H1 (cell line): Measurements from ENCODE around the gene ILKAP. TPM values are rescaled to one million over a fixed set of nuclear protein-coding genes. Genes with fewer than 3 reads are reported as not detected.

ENCODE experiments used
- CTCF ChIA-PET: fragments of 300-600 bp; sonication (Branson Sonifier 250); formaldehyde crosslinking; loops from one replicate; lab custom pipeline; 2021; ENCODE audit not compliant: partially characterized antibody; lab: Charles Lee
- POLR2A ChIA-PET: fragments of 300-600 bp; sonication (Branson Sonifier 250); formaldehyde crosslinking; loops from one replicate; lab custom pipeline; 2021; ENCODE audit warnings: inconsistent platforms; ENCODE audit not compliant: partially characterized antibody; lab: Charles Lee
- DNase-seq, 2 experiments: peaks; one replicate each; pipeline versions ENCODE4 v3.0.0 to v3.0.0-alpha.2; 2010 to 2022; ENCODE audit warnings: low spot score in 2 of 2, low read depth in 1 of 2, mixed read lengths in 1 of 2
- FAIRE-seq: peaks from 2 replicates; lab custom pipeline; 2011; peaks lifted over from hg19 to GRCh38; lab: Jason Lieb, UNC
- H2AFZ ChIP-seq: 2 replicates; pipeline ENCODE4 v1.8.1; 2012; ENCODE audit warnings: low read length, inconsistent platforms
- H2AK5ac ChIP-seq: 2 replicates; pipeline ENCODE4 v1.6.1; 2013; ENCODE audit warnings: low read depth, low read length
- H2BK120ac ChIP-seq: replicated peaks from 2 replicates; pipeline ENCODE3; 2013; ENCODE audit warnings: low read depth, low read length, inconsistent platforms
- H2BK12ac ChIP-seq: 2 replicates; pipeline ENCODE4 v1.6.1; 2013; ENCODE audit warnings: low read depth, low read length
- H2BK15ac ChIP-seq: 2 replicates; pipeline ENCODE4 v1.6.1; 2013; ENCODE audit warnings: low read length
- H2BK20ac ChIP-seq: 2 replicates; pipeline ENCODE4 v1.6.1; 2013; ENCODE audit warnings: low read length
- H2BK5ac ChIP-seq: 2 replicates; pipeline ENCODE4 v1.6.1; 2013; ENCODE audit warnings: low read depth, low read length
- H3K14ac ChIP-seq: 2 replicates; pipeline ENCODE4 v1.6.1; 2013; ENCODE audit warnings: inconsistent platforms; ENCODE audit not compliant: insufficient read length
- H3K18ac ChIP-seq: 2 replicates; pipeline ENCODE4 v1.6.1; 2013; ENCODE audit warnings: low read length; ENCODE audit errors: extremely low read depth
- H3K23ac ChIP-seq: 2 replicates; pipeline ENCODE4 v1.6.1; 2013; ENCODE audit warnings: inconsistent platforms; ENCODE audit not compliant: insufficient read length
- H3K23me2 ChIP-seq: 2 replicates; pipeline ENCODE4 v1.6.1; 2013; ENCODE audit warnings: low read depth, low read length
- H3K27ac ChIP-seq: 2 replicates; pipeline ENCODE4 v1.6.1; 2011; ENCODE audit warnings: low read depth, low read length, inconsistent platforms
- H3K27me3 ChIP-seq, 4 experiments: replicated peaks in 1 of 4; 1 replicate in 1 of 4; 2 replicates in 3 of 4; pipeline versions ENCODE4 v1.6.1 to v1.8.1; 2011 to 2013; ENCODE audit warnings: low read length in 3 of 4, mild to moderate bottlenecking in 3 of 4, inconsistent platforms in 2 of 4, mixed read lengths in 2 of 4, moderate library complexity in 1 of 4; ENCODE audit not compliant: control insufficient read depth in 3 of 4, insufficient read depth in 3 of 4; ENCODE audit errors: extremely low read depth in 1 of 4
- H3K36me3 ChIP-seq, 4 experiments: 2 replicates each; pipeline versions ENCODE4 v1.6.1 to v1.8.1; 2011 to 2013; ENCODE audit warnings: mild to moderate bottlenecking in 4 of 4, low read length in 3 of 4, moderate library complexity in 2 of 4, control low read depth in 1 of 4, inconsistent platforms in 1 of 4; ENCODE audit not compliant: insufficient read depth in 4 of 4, control insufficient read depth in 2 of 4
- H3K4ac ChIP-seq: replicated peaks from 2 replicates; pipeline ENCODE3; 2013; ENCODE audit warnings: low read length, low read depth, mixed read lengths, inconsistent platforms; ENCODE audit not compliant: insufficient read length
- H3K4me1 ChIP-seq, 4 experiments: replicated peaks in 1 of 4; 1 replicate in 1 of 4; 2 replicates in 3 of 4; pipeline versions ENCODE4 v1.6.1 to v1.8.1; 2011 to 2013; ENCODE audit warnings: low read length in 3 of 4, inconsistent platforms in 2 of 4, mixed read lengths in 1 of 4; ENCODE audit not compliant: insufficient read depth in 4 of 4, control insufficient read depth in 3 of 4
- H3K4me2 ChIP-seq, 2 experiments: 2 replicates each; pipeline versions ENCODE4 v1.6.1 to v1.8.1; 2011 to 2013; ENCODE audit warnings: low read depth in 2 of 2, low read length in 2 of 2, control low read depth in 1 of 2, inconsistent platforms in 1 of 2, mild to moderate bottlenecking in 1 of 2; ENCODE audit not compliant: insufficient read depth in 1 of 2
- H3K4me3 ChIP-seq, 4 experiments: fragments of 200-600, 300-600 bp in 1 of 4; sonication (generic), shearing (Covaris generic), sonication (Bioruptor Twin) in 1 of 4; 2 replicates each; pipeline versions ENCODE4 v1.5.1 to v1.8.1; 2011 to 2016; ENCODE audit warnings: low read length in 4 of 4, low read depth in 3 of 4, control low read depth in 2 of 4, inconsistent platforms in 2 of 4, mild to moderate bottlenecking in 2 of 4, mixed read lengths in 1 of 4, moderate library complexity in 1 of 4; ENCODE audit not compliant: insufficient read depth in 2 of 4; ENCODE audit errors: extremely low read depth in 1 of 4
- H3K56ac ChIP-seq: replicated peaks from 2 replicates; pipeline ENCODE3; 2013; ENCODE audit warnings: low read depth, mild to moderate bottlenecking, mixed read lengths, low read length, inconsistent platforms; ENCODE audit not compliant: insufficient read length
- H3K79me1 ChIP-seq: 2 replicates; pipeline ENCODE4 v1.6.1; 2013; ENCODE audit warnings: low read depth, low read length, control low read depth
- H3K79me2 ChIP-seq, 2 experiments: 2 replicates each; pipeline versions ENCODE4 v1.6.1 to v1.8.1; 2012 to 2013; ENCODE audit warnings: low read length in 2 of 2, mild to moderate bottlenecking in 2 of 2, inconsistent platforms in 1 of 2; ENCODE audit not compliant: insufficient read depth in 2 of 2, control insufficient read depth in 1 of 2
- H3K9ac ChIP-seq, 4 experiments: replicated peaks in 1 of 4; 1 replicate in 1 of 4; 2 replicates in 3 of 4; pipeline versions ENCODE4 v1.6.1 to v1.8.1; 2011 to 2013; ENCODE audit warnings: low read depth in 3 of 4, low read length in 3 of 4, control low read depth in 2 of 4, mild to moderate bottlenecking in 2 of 4, moderate library complexity in 2 of 4, inconsistent platforms in 1 of 4; ENCODE audit errors: extremely low read depth in 1 of 4
- H3K9me3 ChIP-seq, 2 experiments: 2 replicates each; pipeline versions ENCODE4 v1.6.1 to v1.8.1; 2012 to 2013; ENCODE audit warnings: mild to moderate bottlenecking in 2 of 2, moderate library complexity in 2 of 2, control low read depth in 1 of 2, inconsistent platforms in 1 of 2, low read depth in 1 of 2, low read length in 1 of 2, mixed read lengths in 1 of 2; ENCODE audit not compliant: insufficient read depth in 2 of 2
- H4K20me1 ChIP-seq, 2 experiments: replicated peaks in 1 of 2; 2 replicates each; pipeline versions ENCODE3 to v1.8.1; 2011 to 2013; ENCODE audit warnings: inconsistent platforms in 2 of 2, low read length in 2 of 2, mild to moderate bottlenecking in 1 of 2; ENCODE audit not compliant: insufficient read depth in 2 of 2, control insufficient read depth in 1 of 2
- H4K5ac ChIP-seq: 2 replicates; pipeline ENCODE4 v1.6.1; 2013; ENCODE audit warnings: low read length, low read depth, mixed read lengths, inconsistent platforms; ENCODE audit not compliant: insufficient read length
- H4K8ac ChIP-seq: 2 replicates; pipeline ENCODE4 v1.8.0; 2013; ENCODE audit warnings: mild to moderate bottlenecking, moderate library complexity, low read length, inconsistent platforms; ENCODE audit not compliant: insufficient read depth; ENCODE audit errors: extremely low read depth
- H4K91ac ChIP-seq: replicated peaks from 2 replicates; pipeline ENCODE3; 2013; ENCODE audit warnings: low read length, mixed read lengths, inconsistent platforms; ENCODE audit not compliant: insufficient read length
- CREB1 ChIP-seq: IDR thresholded peaks from 2 replicates; pipeline ENCODE4 v1.6.1; 2012; ENCODE audit warnings: inconsistent platforms
- NANOG ChIP-seq: IDR thresholded peaks from 2 replicates; pipeline ENCODE4 v1.6.1; 2011; ENCODE audit warnings: low read length, low read depth, mild to moderate bottlenecking, inconsistent platforms; ENCODE audit not compliant: insufficient read depth, poor library complexity, severe bottlenecking
- PHF8 ChIP-seq: fragments of 200-600 bp; sonication (generic); conservative IDR thresholded peaks from 2 replicates; pipeline ENCODE4 v1.7.1; 2012; ENCODE audit warnings: low read depth, mild to moderate bottlenecking, inconsistent platforms, low read length, moderate library complexity
- RAD21 ChIP-seq, 2 experiments: IDR thresholded peaks in 1 of 2; conservative IDR thresholded peaks in 1 of 2; 2 replicates each; pipeline ENCODE4 v1.6.1; 2011; ENCODE audit warnings: low read depth in 2 of 2, low read length in 2 of 2, improper control_type of control experiment in 1 of 2, inconsistent platforms in 1 of 2, mild to moderate bottlenecking in 1 of 2, moderate library complexity in 1 of 2
- RNF2 ChIP-seq: fragments of 200-900, 300-1000 bp; sonication (generic); IDR thresholded peaks from 2 replicates; pipeline ENCODE4 v1.7.1; 2016; ENCODE audit warnings: borderline replicate concordance, low read depth, mild to moderate bottlenecking, antibody characterized with exemption, low read length; ENCODE audit not compliant: poor library complexity, severe bottlenecking; ENCODE audit errors: missing control alignments
- SIN3A ChIP-seq, 2 experiments: IDR thresholded peaks in 1 of 2; conservative IDR thresholded peaks in 1 of 2; 2 replicates each; pipeline ENCODE4 v1.6.1; 2011 to 2012; ENCODE audit warnings: low read length in 2 of 2, improper control_type of control experiment in 1 of 2, low read depth in 1 of 2, mild to moderate bottlenecking in 1 of 2
- SIRT6 ChIP-seq: IDR thresholded peaks from one replicate; pipeline ENCODE4 v1.7.1; 2012; ENCODE audit warnings: low read length, inconsistent platforms
- WGBS, 2 experiments: shearing (Covaris generic) in 1 of 2; methylation state at CpG; one replicate each; pipeline versions ENCODE4 v1.1.6 to v1.1.7; 2013 to 2015; ENCODE audit warnings: low lambda C conversion rate in 2 of 2, mixed read lengths in 2 of 2, inconsistent platforms in 1 of 2, low coverage in 1 of 2, missing lambda C conversion rate in 1 of 2; ENCODE audit not compliant: insufficient replicate concordance in 2 of 2, insufficient coverage in 1 of 2, insufficient read length in 1 of 2; ENCODE audit errors: extremely low coverage in 1 of 2, missing lambda C conversion rate in 1 of 2; 5-methylcytosine and 5-hydroxymethylcytosine counted together
- polyA plus RNA-seq, 7 experiments: library from polyadenylated mRNA; depleted of rRNA in 3 of 7; stranded (reverse) in 5 of 7; unstranded in 2 of 7; fragments of >200 nt in 5 of 7; fragments of 200-250 nt in 2 of 7; gene quantifications; 1 replicate in 5 of 7; 2 replicates in 1 of 7; 4 replicates in 1 of 7; pipeline versions ENCODE4 v1.2.1 to v1.2.3, GENCODE V29; 2011 to 2013; ENCODE audit warnings: missing spikeins in 2 of 7, mixed read lengths in 2 of 7
- total RNA-seq: library from RNA; stranded (reverse); fragmentation: NEBNext Ultra II Directional; extraction: Animal tissue kit (Norgen Biotek cat#: 25700); gene quantifications from 2 replicates; pipeline ENCODE4 v1.2.1, GENCODE V29; 2021

ILKAP gene
- total and polyA plus RNA-seq, 2 of the 8 experiments (the other 6 are each of a cell fraction or from before 2014, with no cell fraction given): 23.5 to 33.8 TPM

- Histone ChIP-seq H4K8ac (no peak overlapping the region; the same call in 1 of the 2 replicates), H2BK20ac (no peak overlapping the region), H2BK5ac (no peak overlapping the region), H3K4me2 (no peak overlapping the region), H3K4me3 (no peak overlapping the region), H3K27me3 (no peaks in the 10 kb centered on the region), H3K23ac (no peak overlapping the region), H4K5ac (no peak overlapping the region), H3K36me3 (no peaks in the 10 kb centered on the region), H2AK5ac (no peak overlapping the region), H3K9ac (no peak overlapping the region), H4K91ac (no peak overlapping the region), H3K9me3 (no peaks in the 10 kb centered on the region), H3K27ac (no peak overlapping the region), H3K4me1 (no peaks in the 10 kb centered on the region), H3K79me2 (no peaks in the 10 kb centered on the region), H3K18ac (no peak overlapping the region), H2BK120ac (no peak overlapping the region), H3K56ac (no peak overlapping the region), H3K14ac (no peak overlapping the region), H2BK15ac (no peak overlapping the region), H3K4ac (no peak overlapping the region), H2AFZ (no peak overlapping the region), H4K20me1 (no peaks in the 10 kb centered on the region), H2BK12ac (no peak overlapping the region), H3K23me2 (no peaks in the 10 kb centered on the region), H3K79me1 (no peaks in the 10 kb centered on the region)
- WGBS, 2 experiments: 92% methylated on average over 13 of the region's 13 CpGs; no CpG with 5 or more reads in 1 of the 2 experiments
- no peak for DNase-seq
- FAIRE-seq: no peak
- ChIA-PET CTCF (interaction anchor here (0.6 to 7.1 kb wide), 14 partner anchors 10 to 1884 kb away, joined by 3 to 72 read pairs (median 4); no protein-coding TSS in a partner anchor), POLR2A (interaction anchor here (1.4 to 1.7 kb wide), 2 partner anchors 14 to 38 kb away, joined by 3 to 5 read pairs; partner anchors contain the start of gene ESPNL)
- TF ChIP-seq NANOG (no peak), SIRT6 (no peak), PHF8 (no peak), RAD21 (IDR thresholded peaks at IDR 0.05 in 1 of 2, conservative IDR thresholded peaks at IDR 0.05 in 1 of 2; ENCODE audit: low read depth in 2 of 2, low read length in 2 of 2) (no peak), SIN3A (conservative IDR thresholded peaks at IDR 0.05 in 1 of 2, IDR thresholded peaks at IDR 0.05 in 1 of 2; ENCODE audit: low read depth in 1 of 2, low read length in 2 of 2) (no peak), CREB1 (no peak), RNF2 (no peak)
These were observed 65.6 kb downstream of the ILKAP start for GRCh38 chr2:238137885-238138284.
